Hematopoietic multipotent progenitor cell treated with erythropoietin and hydrocortisone succinate and interleukin-3 and kit ligand, for 8 days (in vitro differentiated cells): ENCODE measurements around the gene CPA1.

Experiments used
- DNase-seq: peaks from one replicate; pipeline ENCODE4 v3.0.0-alpha.2; 2015

Gene CPA1

DNA sequence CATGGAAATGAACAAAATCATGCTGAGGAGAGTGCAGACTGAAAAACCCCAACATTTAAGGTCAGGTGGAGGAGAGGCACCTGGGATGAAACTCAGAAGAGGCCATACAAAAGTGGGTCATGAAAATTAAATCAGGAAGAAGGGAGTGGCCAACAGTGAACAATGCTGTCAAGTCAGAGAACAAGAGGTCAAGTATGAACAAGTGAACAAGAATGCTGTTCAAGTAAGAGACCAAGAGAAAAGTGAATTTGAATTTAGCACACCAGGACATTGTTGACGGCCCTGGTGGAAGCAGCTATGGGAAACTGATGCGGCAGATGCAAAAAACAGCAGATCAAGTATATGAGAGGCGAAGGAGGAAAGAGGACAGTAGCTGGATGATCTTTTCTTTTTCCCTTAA is 52.6 kb downstream of the CPA1 start:
- DNase-seq, result no peak

DNA sequence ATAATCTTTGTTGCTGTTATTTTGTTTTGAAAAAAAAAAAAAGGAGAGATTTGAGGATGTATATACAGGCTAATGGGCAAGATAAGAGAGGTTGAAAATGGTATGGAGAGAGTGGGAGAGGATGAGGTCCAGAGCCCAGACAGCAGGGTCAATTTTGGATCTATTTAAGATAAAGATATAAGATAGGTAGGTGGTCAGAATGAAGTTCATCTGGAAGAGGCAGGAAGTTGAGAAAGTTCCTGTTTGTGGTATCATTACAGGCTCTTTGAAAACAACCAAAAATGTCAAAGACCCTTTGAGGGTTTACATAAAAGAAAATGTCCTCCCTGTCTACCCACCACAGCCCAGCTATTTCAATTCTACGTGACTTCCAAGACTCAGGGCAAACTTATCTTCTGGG is 53.0 kb downstream of the CPA1 start:
- DNase-seq, result no peak

DNA sequence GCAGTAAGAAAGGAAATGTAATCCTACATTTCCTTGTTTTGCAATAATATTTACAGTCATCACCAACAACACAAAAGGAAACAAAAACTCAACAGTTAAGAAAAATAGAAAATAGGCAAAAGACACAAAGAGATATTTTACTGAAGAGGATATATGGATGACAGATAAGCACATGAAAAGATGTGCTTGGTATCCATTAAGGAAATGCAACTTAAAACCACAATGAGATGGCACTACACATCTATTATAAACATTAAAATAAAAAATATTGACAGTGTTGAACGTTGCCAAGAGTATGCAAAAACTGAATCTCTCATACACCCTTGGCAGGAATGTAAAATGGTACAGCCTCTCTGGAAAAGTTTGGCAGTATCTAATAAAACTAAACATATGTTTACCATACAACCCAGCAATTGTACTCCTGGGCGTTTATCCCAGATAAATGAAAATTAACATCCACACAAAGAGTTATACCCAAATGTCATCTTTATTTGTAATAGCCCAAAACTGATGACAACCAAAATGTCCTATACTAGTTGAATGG is 55.1 kb downstream of the CPA1 start:
- peak; percentile 31 for DNase-seq

DNA sequence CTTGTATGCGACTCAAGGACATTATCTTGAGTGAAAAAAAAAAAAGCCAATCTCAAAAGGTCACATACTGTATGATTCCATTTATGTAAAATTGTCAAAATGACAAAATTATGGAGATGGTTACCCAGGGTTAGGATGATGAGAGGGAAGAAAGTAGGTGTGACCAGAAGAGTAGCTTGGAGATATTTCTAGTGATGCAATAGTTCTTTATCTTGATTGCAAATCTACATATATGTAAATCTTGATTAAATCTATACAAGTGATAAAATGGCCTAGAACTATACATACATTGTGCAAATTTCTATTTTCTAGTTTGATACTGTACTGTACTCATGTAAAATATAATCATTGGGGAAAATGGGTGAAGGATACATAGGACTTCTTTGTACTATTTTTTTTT is 56.0 kb downstream of the CPA1 start:
- no peak for DNase-seq
